ENCODE results near the gene POLD2.

DNA sequence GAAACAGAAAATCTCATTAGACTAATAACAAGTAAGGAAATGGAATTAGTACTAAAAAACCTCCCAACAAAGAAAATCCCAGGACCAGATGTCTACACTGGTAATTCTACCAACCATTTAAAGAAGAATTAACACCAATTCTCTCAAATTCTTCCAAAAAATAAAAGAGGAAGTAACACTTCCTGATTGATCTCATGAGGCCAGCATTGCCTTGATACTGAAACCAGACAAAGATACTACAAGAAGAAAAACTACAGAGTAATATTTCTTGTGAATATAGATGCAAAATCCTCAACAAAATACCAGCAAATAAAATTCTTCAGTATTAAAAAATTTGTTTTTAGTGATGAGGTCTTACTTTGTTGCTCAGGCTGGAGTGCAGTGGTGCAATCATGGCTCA, 44.6 kb upstream of the POLD2 start:
- TF ChIP-seq POLR2AphosphoS5 (IDR thresholded peaks at IDR 0.05; ENCODE audit: insufficient read depth in 1 of 2, low read depth in 1 of 2) (no peak), POLR2A (IDR thresholded peaks at IDR 0.05) (no peak)
- TF ChIP-seq, protein P1, sequence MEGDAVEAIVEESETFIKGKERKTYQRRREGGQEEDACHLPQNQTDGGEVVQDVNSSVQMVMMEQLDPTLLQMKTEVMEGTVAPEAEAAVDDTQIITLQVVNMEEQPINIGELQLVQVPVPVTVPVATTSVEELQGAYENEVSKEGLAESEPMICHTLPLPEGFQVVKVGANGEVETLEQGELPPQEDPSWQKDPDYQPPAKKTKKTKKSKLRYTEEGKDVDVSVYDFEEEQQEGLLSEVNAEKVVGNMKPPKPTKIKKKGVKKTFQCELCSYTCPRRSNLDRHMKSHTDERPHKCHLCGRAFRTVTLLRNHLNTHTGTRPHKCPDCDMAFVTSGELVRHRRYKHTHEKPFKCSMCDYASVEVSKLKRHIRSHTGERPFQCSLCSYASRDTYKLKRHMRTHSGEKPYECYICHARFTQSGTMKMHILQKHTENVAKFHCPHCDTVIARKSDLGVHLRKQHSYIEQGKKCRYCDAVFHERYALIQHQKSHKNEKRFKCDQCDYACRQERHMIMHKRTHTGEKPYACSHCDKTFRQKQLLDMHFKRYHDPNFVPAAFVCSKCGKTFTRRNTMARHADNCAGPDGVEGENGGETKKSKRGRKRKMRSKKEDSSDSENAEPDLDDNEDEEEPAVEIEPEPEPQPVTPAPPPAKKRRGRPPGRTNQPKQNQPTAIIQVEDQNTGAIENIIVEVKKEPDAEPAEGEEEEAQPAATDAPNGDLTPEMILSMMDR (IDR thresholded peaks at IDR 0.05), result no peak
